Right ventricle myocardium superior (tissue), 1 donor: ENCODE measurements around the gene NDRG2. TPM values are rescaled to one million over a fixed set of nuclear protein-coding genes. Genes with fewer than 3 reads are reported as not detected.

Source experiments
- ATAC-seq: fragments of 200-7000 bp; cut with Tn5 transposase; one replicate; pipeline ENCODE4 v1.9.1; 2020; ENCODE audit warnings: mild to moderate bottlenecking; ENCODE audit not compliant: poor library complexity
- DNase-seq: peaks from one replicate; pipeline ENCODE4 v3.0.0-alpha.2; 2020
- intact Hi-C: fragments of 100-400 bp; cut with DNase I; formaldehyde crosslinking; loops from one replicate; pipeline ENCODE4 v1.11.2; 2022
- long read RNA-seq: library from polyadenylated mRNA; unstranded; transcript quantifications from one replicate; pipeline ENCODE4 v2.0.0, GENCODE V29; 2021
- total RNA-seq: library from RNA; stranded (reverse); fragmentation: NEBNext Ultra II Directional; extraction: Animal tissue kit (Norgen Biotek cat#: 25700); gene quantifications from one replicate; pipeline ENCODE4 v1.2.1, GENCODE V29; 2021
- donor health status: DM: no; HTN: yes; CAD: no; lungs with severe emphysema.

Gene NDRG2
- total RNA-seq: 327 TPM
- long read RNA-seq, transcript NDRG2-208 (16 exons, 2,022 nt): minor isoform, 167 of 817 reads
- long read RNA-seq, transcript NDRG2-211 (16 exons, 2,054 nt): minor isoform, 64 of 817 reads
- long read RNA-seq, transcript NDRG2-202 (17 exons, 2,122 nt): minor isoform, 53 of 817 reads
- long read RNA-seq, transcript NDRG2-209 (17 exons, 2,079 nt): major isoform, 185 of 817 reads
- long read RNA-seq, partial matches to known transcripts: 61 of 817 reads
- long read RNA-seq, other reads (novel, unspliced or antisense): 187 of 817 reads

DNA sequence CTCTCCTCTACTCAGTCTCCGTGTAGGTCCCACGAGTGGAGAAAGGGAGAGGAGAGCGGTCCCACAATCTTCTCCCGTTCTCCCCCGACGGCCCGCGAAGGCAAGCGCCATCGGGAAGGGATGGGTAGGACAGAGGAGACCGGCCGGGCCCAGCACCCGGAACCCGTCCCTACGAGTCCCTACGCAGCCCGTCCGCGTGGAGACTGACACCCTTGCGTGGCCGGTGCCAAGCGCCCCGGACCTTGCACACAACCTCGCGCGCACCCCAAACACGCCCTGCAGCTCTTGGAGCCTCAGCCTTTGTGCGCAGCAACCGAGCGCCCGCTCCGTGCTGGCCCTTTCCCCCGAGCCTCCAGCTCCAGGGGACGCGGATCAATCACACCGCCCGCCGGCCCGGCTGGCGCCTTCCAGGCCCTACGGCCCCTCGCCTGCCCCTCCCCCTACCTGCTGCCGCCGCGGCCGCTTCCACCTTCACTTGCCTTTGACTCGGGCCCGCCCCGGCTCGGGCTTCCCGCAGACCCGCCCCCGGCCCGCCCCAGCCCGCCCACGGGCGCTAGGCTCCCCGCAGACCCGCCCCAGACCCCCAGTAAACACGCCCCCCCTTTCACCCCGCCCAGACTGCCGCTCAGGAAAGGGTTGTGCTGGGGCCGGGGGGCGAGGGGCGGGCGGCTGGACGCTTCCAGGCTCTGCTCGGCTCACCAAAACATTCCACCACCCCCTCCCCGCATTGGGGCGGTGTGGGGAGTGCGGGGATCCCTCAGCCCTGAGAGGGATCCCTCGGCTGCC lies at the start of gene NDRG2:
Gene NDRG2, minus strand, starts transcription at position 477 of the 786 bp plus-strand sequence. CDS start 1,746 bp downstream, outside the sequence.
- DNase-seq: peak; percentile 92
- ATAC-seq: peak; percentile 88

DNA sequence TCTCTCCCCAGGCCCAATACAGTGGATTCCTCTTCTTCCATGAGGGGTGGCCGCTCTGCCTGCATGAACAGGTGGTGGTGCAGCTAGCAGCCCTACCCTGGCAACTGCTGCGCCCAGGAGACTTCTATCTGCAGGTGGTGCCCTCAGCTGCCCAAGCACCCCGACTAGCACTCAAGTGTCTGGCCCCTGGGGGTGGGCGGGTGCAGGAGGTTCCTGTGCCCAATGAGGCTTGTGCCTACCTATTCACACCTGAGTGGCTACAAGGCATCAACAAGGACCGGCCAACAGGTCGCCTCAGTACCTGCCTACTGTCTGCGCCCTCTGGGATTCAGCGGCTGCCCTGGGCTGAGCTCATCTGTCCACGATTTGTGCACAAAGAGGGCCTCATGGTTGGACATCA lies 49.1 kb upstream of the NDRG2 start:
- intact Hi-C loops: no loop called here
- no peak for ATAC-seq
- DNase-seq: no peak

More for the DNA sequence above, at the start of gene NDRG2:
- intact Hi-C loops: no loop called here

GRCh38 chr14:21072781-21073339 lies 48.0 kb upstream of the NDRG2 start:
- DNase-seq (no peak), ATAC-seq (no peak)
- intact Hi-C loops: no loop called here

GRCh38 chr14:21072031-21072473 lies 47.2 kb upstream of the NDRG2 start:
- DNase-seq (no peak), ATAC-seq (peak; percentile 1)
- intact Hi-C loops: no loop called here

DNA sequence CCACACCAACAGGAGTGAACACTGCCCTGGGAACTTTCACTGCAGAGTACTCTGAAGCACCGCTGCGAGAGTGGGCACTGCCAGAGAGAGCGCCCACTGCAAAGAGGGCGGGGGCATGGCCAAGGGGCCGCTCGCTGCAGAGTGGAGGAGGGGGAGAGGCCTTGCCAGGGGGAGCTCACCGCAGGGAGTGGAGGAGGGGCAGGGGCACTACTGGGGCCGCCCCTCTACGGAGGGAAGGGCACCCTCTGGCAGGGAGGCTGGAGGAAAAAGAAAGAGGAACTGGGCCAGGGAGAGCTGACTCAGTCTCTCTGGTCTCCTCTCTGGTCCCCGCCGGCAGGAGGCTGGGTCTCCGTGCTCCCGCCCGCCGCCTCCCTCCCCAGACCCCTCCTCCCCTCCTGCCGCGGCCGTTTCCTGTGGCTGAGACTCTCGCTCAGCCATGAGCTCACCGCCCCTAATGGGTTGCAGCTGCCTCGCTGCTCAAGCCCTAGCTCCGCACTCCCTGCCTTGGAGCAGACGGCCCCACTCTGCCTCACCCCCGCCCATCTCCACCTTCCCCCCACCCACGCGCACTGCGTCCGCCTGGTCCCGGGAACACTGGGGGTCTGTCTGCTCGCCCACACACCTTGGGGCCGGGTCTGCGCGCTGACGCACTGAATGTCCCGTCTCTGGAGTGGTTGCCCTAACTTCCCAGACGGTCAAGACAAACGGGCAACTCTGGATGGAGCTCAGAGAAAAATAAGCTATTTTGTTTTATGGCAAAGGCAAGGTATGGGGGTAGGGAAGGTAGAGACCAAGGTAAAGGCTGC lies 46.6 kb upstream of the NDRG2 start:
- intact Hi-C loops: loop anchor here (1.0 kb wide), 1 partner anchor 33 kb away; no protein-coding TSS in a partner anchor
- ATAC-seq (peak; percentile 72), DNase-seq (peak; percentile 93)

DNA sequence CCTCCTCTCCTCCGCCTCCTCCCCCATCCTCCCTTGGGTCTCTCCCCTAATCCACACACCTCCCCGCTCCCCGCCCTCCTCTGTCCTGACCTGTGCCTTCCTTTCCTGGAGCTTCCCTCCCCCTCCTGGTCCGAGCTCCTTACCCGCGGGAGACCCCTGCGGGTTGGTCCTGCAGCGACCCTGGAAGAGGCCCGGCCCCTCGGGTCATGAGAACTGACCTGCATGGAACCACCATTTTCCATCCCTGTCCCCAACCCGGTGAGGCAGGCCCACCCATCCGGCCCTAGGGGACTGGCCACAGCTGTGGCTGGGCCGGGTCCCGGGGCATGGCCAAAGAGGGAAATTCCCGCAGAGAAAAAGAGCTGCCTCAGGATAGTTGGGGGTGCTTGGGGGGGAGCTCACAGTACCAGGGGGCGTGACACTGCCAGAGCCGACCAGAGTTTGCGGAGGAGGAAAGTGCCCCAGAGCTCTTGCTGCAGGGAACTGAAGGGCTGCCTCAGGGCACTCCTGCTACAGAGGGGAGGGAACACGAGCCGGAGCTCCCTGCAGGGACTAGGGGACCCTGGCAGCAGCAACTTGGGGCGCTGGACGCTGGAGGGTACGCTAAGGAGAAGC lies 45.9 kb upstream of the NDRG2 start:
- ATAC-seq (peak; percentile 23), DNase-seq (peak; percentile 70)
- intact Hi-C loops: loop anchor here (1.0 kb wide), 1 partner anchor 34 kb away; no protein-coding TSS in a partner anchor

DNA sequence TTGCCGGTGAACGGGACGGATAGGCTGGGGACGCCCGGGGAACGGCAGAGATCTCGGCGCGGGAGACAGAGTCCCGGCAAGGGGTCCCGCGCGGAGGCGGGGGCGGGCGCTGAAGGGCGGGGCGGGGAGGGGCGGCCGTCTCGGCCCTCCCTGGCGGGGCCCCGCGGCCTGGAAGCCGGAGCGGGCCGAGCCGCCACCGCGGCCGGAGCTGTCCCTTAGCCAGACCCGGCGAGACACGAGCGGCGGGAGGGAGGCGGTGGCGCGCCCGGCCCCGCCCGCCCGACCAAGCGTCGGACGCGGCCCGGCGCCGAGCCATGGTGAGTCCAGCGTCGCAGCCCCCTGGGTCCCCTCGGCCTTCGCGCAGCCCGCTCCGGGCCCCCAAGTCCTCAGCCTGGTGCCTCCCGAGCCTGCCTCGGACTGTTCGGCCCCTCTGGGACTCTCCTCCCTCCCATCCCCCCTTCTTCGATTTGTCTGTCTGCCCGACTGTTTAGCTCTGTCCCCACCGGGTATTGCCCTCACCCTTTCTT lies 45.3 kb upstream of the NDRG2 start, which contains the start of gene ARHGEF40:
Gene ARHGEF40, plus strand, starts transcription at position 222 of the 527 bp plus-strand sequence. Its CDS starts 93 bp downstream, at position 315.
- ATAC-seq: peak; percentile 79
- intact Hi-C loops: no loop called here
- peak; percentile 83 for DNase-seq

GRCh38 chr14:21069388-21070082 lies 44.7 kb upstream of the NDRG2 start:
- ATAC-seq: peak; percentile 15
- DNase-seq: peak; percentile 72
- intact Hi-C loops: no loop called here

DNA sequence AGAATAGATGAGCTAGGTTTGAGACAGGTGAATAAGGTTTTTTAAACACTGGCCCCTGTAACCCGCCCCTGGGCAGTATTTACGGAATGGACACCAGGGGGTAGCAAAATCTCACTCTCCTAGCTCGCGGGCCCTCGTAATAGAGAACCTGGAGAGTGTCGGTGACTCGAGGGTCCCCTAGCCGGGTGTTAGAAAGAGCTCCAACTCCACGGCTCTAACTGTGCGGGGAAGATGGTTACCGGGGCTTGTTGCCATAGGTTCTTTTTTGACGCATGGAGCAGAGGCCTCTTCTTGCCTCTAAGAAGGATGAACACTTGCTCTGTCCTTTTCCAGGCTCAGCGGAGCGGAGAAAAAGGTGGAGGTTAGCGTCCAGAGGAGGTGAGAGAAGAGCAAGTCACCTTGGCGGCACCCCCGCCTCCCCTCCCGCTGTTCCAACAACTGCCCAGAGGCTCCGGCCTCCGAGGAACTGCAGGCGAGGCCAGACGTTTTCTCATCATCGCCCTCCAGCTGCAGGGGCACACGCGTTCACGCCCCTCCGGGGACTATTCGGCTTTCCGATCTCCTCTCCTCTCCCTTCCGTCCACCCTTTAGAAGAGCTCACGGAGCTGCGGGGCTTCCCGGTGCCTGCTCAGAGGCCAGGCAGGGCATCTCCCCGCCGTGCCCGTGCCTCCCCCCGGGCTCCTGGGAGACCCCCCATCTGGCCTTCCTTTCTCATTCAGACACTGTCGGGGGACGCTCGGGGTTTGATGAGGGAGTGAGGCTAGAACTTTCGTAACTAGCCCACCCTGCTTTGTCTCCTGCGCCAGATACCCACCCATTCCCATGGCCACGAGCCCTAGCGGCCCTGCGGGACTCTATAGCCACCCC lies 43.9 kb upstream of the NDRG2 start:
- peak; percentile 69 for DNase-seq
- intact Hi-C loops: no loop called here

DNA sequence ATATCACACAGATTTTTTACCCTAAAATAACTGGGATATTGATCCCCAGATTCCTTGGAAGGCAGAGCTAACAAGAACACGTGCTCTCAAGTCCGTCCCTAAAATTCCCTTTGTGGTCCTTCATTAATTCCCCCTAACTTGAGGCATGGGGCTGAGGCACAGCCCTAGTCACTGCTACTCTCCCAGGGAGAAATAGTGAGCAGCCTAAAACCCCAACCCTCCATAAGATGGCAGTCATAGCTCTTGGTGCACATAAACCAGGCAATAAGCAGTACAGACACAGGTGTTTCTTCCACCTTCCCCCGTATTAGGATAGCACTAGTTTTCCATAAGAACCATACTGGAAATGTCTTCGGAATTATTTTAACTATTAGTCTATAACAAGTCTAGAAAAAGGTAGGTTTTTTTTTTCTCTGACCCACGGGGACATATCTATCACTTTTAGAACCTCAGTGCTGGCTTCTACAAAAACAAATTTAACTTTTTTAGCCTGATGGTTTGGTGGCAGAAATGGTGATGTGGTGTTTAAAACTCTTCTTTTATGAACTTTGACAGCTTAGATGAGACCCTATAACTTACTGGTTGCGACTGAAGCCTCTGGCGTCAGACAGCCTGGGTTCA lies 42.1 kb upstream of the NDRG2 start:
- ATAC-seq (no peak), DNase-seq (no peak)
- intact Hi-C loops: no loop called here

More for the DNA sequence above, 43.9 kb upstream of the NDRG2 start:
- ATAC-seq: peak; percentile 55

GRCh38 chr14:21063479-21063878 lies 38.6 kb upstream of the NDRG2 start:
- peak; percentile 57 for ATAC-seq
- DNase-seq: no peak

DNA sequence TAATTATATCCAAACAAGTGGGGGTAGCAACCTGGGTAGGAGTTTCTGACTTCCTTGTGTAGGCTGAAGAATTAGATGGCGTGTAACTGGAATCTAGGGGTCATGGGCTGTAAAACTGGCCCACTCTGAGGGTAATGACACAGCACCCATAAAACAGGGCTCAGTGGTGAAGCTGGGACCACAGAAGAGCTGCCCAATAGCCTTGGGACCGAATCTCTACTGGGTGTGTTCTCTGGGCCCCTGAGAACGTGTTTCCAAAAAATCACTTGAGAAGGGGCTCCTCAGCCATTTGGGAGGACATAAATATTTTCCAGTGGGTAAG lies 36.4 kb upstream of the NDRG2 start:
- ATAC-seq (no peak), DNase-seq (no peak)
- intact Hi-C loops: no loop called here

More at GRCh38 chr14:21063479-21063878, 38.6 kb upstream of the NDRG2 start:
- intact Hi-C loops: no loop called here

- ATAC-seq (no peak), DNase-seq (no peak)
- intact Hi-C loops: no loop called here
Measured at GRCh38 chr14:21060614-21061346, 35.9 kb upstream of the NDRG2 start.

GRCh38 chr14:21059842-21060613 lies 35.2 kb upstream of the NDRG2 start:
- intact Hi-C loops: no loop called here
- no peak for ATAC-seq
- DNase-seq: no peak

- DNase-seq (no peak), ATAC-seq (no peak)
- intact Hi-C loops: no loop called here
Measured at GRCh38 chr14:21058903-21059302, 34.0 kb upstream of the NDRG2 start.
